ENCODE data around the gene CNMD. TPM values are rescaled to one million over a fixed set of nuclear protein-coding genes. Genes with fewer than 3 reads are reported as not detected.
"Not testable (repeated sequence)": the region's sequence is repeated elsewhere in the genome, so short reads cannot be mapped to it uniquely, and the experiment has no call there.

CNMD gene
- polyA plus RNA-seq, 2 of the 4 experiments (the other 2 are of a cell fraction), result not detected

- no peak for TF ChIP-seq ATOH8 (CRISPR knock-in tag; IDR thresholded peaks at IDR 0.05; ENCODE audit: low read depth)
- TF ChIP-seq MYC (IDR thresholded peaks at IDR 0.05; ENCODE audit: borderline replicate concordance, low read length), result no peak
Observed at GRCh38 chr13:52723181-52723580, 16.4 kb downstream of the CNMD start (continued).

GRCh38 chr13:52721356-52721755, 18.3 kb downstream of the CNMD start:
- H3K4me3 ChIP-seq; H3K4me1 ChIP-seq; POLR2A ChIA-PET; H3K9me3 ChIP-seq; H3K27ac ChIP-seq; ATAC-seq; FAIRE-seq; H3K4me2 ChIP-seq; DNase-seq (ENCODE audit: low read depth in 1 of 2, low spot score in 1 of 2): not testable (repeated sequence)
- 10% methylated on average over 2 of the region's 2 CpGs for WGBS (ENCODE audit: missing lambda C conversion rate)
- CTCF ChIA-PET, result interaction anchor here (1.0 to 1.8 kb wide), 2 partner anchors 14 to 88 kb away, joined by 3 to 6 read pairs; no protein-coding TSS in a partner anchor

- CTCF ChIA-PET, POLR2A ChIA-PET, H3K4me3 ChIP-seq, H3K9me3 ChIP-seq, H3K27ac ChIP-seq, FAIRE-seq, ATAC-seq, H3K4me1 ChIP-seq: not testable (repeated sequence)
- 0 out of 3 replicates have a peak overlapping the region, but pooled peaks have one; percentile 12 for H3K4me2 ChIP-seq
- peak in 1 of 2 experiments; percentile 2 for DNase-seq (ENCODE audit: low read depth in 1 of 2, low spot score in 1 of 2)
- no CpG with 5 or more reads among the region's 7 CpGs for WGBS (ENCODE audit: missing lambda C conversion rate)
Observed at GRCh38 chr13:52720904-52721303, 18.7 kb downstream of the CNMD start.

GRCh38 chr13:52713894-52714293, 25.7 kb downstream of the CNMD start:
- POLR2A ChIA-PET, result no interaction called here
- Histone ChIP-seq H3K9me3 (no peaks in the 10 kb centered on the region), H3K4me2 (no peak overlapping the region), H3K27ac (no peak overlapping the region), H3K4me1 (no peaks in the 10 kb centered on the region), H3K4me3 (no peak overlapping the region)
- 44% methylated on average over 3 of the region's 3 CpGs for WGBS (ENCODE audit: missing lambda C conversion rate)
- CTCF ChIA-PET, result no interaction called here
- no peak for FAIRE-seq
- no peak for TF ChIP-seq TFCP2L1 (CRISPR knock-in tag; IDR thresholded peaks at IDR 0.05)
- no peak for TF ChIP-seq USF2 (IDR thresholded peaks at IDR 0.05)
- TF ChIP-seq EHF (CRISPR knock-in tag; IDR thresholded peaks at IDR 0.05), result no peak
- no peak for TF ChIP-seq HOXA7 (CRISPR knock-in tag; IDR thresholded peaks at IDR 0.05)
- TF ChIP-seq CHD2 (IDR thresholded peaks at IDR 0.05; ENCODE audit: low read length, partially characterized antibody), result no peak
- TF ChIP-seq ZSCAN20 (CRISPR knock-in tag; IDR thresholded peaks at IDR 0.05), result no peak
- no peak for TF ChIP-seq ZFP36 (IDR thresholded peaks at IDR 0.05; ENCODE audit: borderline replicate concordance, partially characterized antibody)
- TF ChIP-seq CBX8 (IDR thresholded peaks at IDR 0.05), result no peak
- no peak for TF ChIP-seq FOSB (CRISPR knock-in tag; IDR thresholded peaks at IDR 0.05)
- TF ChIP-seq HEYL (CRISPR knock-in tag; IDR thresholded peaks at IDR 0.05), result no peak
- TF ChIP-seq EHMT2 (IDR thresholded peaks at IDR 0.05; ENCODE audit: low read depth), result no peak
- TF ChIP-seq ATOH8 (CRISPR knock-in tag; IDR thresholded peaks at IDR 0.05; ENCODE audit: low read depth), result no peak
- TF ChIP-seq HOXB5 (CRISPR knock-in tag; IDR thresholded peaks at IDR 0.05), result no peak
- TF ChIP-seq TP53 (CRISPR knock-in tag; IDR thresholded peaks at IDR 0.05), result no peak
- no peak for TF ChIP-seq MAFK (IDR thresholded peaks at IDR 0.05; ENCODE audit: partially characterized antibody)
- no peak for TF ChIP-seq FOSL2 (IDR thresholded peaks at IDR 0.05)
- no peak for TF ChIP-seq FOSL2 (CRISPR knock-in tag; IDR thresholded peaks at IDR 0.05)
- no peak for ATAC-seq
- no peak for DNase-seq (ENCODE audit: low read depth in 1 of 2, low spot score in 1 of 2)
